Stimulated activated CD8-positive, alpha-beta memory T cell treated with anti-CD3 and anti-CD28 coated beads, Interleukin-4, amount 100 ng/mL, for 48 hours (primary cell): ENCODE measurements around the gene POM121L2.

Experiments used
- DNase-seq: peaks from one replicate; pipeline ENCODE4 v3.0.0-alpha.2; 2020

Gene POM121L2

DNA sequence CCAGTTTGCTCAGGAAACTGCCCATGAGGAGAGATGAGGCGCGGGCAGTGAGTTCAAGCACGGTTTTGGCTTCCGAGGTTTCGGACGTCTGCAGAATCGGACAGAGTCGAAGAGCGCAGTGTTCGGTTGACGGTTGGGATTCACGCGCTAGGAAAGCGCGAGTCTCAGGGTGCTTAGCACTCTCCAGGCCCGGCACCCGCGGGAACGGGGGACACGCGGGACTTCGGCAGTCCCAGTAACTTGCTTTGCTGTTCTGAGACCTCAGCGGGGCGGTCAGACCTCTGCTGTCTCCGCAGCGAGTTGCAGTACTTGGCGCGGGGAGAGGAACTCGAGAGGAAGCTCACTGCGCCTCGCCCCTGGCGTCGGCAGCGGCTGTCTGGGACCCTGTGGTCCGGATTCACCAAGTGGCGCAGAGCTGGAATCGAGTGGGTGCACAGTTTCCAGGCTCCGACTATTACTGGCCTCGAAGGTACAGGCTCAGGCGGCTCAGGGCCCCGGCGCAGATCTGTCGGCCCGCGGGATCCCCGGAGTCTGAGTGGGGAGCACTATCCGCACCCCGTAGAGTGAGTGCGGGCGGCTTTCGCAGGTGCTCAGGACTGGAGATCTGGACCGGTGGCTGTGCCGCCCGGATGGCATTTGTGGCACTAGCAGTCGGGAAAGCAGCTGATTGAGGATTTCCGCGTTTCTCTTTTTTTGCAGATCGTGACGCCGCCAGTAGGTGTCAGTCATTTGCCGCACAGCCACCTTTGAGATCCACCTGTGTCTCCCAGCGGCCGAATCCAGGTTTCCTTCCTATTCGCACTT is at the start of gene POM121L2:
Gene POM121L2, minus strand, starts transcription at position 128 of the 804 bp plus-strand sequence. Its CDS starts 103 bp downstream, at position 25.
- peak; percentile 75 for DNase-seq

DNA sequence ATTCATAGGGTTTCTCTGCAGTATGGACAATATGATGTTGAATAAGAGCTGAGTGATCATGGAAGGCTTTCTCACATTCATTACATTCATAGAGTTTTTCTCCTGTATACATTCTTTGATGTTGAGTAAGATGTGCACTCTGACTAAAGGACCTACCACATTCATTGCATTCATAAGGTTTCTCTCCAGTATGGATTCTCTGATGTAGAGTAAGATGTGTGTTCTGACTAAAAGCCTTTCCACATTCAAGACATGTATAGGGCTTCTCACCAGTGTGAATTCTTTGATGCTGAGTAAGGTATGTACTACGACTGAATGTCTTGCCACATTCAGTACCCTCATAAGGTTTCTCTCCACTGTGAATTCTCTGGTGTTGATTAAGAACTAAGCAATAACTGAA is 47.2 kb upstream of the POM121L2 start:
- no peak for DNase-seq

DNA sequence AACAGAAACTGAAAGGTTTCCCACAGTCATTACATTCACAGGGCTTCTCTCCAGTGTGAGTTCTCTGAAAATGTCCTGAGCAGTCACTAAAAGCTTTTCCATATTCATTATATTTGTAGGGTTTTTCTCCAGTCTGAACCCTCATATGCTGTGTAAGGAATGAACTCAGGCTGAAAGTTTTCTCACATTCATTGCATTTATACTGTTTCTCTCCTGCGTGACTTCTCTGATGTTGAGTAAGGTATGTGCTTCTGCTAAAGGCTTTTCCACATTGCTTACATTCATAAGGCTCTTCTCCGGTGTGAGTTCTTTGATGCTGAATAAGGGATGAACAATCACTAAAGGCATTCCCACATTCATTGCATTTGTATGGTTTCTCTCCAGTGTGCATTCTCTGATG is 46.7 kb upstream of the POM121L2 start:
- no peak for DNase-seq

DNA sequence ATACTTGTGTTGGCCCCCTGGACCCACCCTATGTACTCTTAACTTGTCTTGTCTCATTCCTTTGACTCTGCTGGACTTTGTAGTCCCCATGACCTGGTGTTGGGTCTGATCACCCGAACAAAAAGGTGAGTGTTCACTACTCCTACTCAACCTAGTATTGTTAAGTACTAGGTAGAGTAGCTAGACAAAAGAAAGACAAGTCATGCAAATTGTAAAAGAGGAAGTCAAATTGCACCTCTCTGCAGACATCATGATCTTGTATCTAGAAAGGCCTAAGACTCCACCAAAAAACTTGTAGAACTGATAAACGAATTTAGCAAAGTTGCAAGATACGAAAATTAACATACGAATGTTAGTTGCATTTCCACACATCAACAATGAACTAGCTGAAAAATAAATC is 40.8 kb upstream of the POM121L2 start:
- DNase-seq: no peak

DNA sequence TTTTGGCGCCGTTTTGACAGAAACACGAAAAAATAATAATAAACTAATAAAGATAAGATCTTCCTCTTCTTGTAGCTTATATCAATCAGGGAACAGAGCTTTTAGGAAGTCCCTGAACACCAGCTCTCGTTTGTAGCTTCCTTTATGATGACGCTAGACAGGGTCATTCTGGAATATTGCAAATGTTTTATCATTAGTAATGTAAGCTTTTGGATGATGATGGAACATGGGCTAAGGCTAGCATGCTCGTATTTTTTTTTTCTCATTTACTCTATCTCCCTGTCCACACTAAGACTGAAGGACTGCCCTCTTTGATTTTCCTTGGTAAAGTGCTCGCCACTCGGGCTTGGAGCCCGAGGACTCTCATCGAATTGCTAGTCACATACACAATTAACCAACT is 22.1 kb upstream of the POM121L2 start:
- no peak for DNase-seq

DNA sequence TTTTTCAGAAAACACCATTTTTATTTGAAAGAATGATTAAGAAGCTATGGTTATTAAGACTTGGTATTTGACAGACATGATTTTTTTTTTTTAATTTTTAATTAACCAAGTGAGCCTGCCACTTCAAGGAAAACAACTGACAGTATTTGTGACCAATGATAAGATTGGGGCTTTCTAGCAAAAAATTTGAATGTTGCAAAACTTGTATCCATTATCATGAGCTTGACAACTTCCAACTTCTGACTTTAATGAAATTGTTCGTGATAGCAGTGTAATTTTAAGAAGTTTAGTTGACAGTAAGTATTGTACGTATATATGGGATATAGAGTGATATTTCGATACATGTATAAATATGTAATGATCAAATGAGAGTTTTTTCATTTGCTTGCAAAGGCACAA is 21.6 kb upstream of the POM121L2 start:
- no peak for DNase-seq

DNA sequence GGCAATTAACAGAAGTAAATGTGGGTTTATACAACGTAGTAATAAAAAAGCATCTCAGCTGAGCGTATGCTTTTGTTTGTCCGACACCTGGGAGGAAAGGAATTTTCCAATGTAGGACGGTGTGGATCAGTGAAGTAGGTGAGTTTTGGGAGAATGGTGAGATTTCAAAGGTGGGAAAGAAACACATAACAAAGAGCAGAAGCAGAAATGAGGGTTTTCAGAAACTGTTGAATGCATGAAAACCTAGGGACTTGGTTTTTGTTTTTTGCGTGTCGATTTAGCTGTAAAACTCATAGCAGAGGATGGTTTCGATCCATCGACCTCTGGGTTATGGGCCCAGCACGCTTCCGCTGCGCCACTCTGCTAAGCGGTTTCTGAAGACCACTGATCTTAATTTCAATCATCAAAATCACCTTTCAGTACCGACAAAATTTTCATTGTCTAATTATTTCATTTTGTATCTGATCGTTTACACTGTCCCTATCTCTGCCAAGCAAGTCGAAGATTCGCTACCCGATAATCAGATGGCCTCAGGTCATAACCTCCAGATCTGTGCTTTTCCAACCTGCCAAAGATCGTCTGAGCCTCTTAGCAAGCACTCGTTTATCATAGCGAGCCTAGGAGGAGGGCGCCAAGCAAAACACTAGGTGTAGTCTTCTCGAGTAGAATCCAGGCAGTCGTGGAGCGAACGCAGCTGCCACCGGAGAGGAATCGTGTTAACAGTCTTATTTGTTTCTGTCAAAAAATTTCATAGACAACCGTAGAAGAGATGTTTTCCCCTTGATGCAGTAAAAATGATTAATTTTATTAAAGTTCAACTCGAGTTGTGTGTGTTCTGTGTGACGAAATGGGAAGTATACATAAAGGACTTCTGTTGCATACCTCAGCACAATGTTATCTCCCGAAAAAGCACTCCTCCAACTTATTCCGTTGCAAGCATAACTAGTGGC is 20.9 kb upstream of the POM121L2 start:
- peak; percentile 71 for DNase-seq

DNA sequence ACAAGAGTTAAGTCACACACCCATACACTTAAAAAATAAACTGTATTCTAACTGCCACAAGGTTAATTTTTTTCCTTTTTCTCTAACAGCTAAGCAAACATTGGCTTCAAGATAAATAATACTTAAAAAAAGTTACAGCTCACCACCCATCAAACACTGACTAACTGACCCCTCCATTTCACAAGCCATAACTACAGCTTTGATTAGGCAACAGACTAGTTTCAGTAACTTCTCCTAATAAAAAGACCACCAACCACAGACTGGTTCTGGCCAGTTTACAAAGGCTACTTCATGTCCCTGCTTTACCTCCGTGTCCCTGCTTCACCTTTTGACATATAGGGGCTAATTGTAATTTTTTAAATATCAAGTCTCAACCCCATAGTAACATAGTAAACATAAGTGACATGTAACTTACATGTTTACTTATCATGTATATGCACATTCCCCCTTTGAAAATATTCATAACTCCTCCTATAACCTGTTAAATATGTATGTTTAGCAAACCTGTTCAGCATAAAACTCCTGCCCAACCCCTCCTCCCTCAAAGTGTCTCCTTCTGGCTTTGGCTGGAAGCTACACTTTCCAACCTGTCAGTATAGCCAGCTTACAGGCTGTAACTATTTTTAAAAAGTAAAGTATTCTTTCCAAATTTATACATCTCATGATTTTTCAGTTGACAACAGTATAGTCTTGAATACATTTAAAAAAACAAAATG is 15.1 kb upstream of the POM121L2 start:
- no peak for DNase-seq

DNA sequence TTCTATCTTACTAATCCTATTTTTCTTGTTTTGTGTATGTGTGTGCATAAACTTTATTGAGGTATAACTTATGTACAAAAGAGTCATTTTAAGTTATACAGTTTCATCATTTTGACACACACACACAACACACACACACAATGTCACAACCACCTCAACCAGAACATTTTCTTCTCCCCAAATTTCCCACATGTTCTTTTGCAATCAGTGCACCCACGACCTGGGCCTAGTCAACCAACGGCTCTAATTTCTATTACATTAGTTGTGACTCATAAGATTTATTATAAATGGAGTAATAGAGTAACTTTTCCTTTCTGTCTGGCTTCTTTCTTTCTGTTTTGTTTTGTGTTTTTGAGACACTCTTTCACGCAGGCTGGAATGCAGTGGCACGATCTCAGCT is 9.8 kb upstream of the POM121L2 start:
- no peak for DNase-seq

DNA sequence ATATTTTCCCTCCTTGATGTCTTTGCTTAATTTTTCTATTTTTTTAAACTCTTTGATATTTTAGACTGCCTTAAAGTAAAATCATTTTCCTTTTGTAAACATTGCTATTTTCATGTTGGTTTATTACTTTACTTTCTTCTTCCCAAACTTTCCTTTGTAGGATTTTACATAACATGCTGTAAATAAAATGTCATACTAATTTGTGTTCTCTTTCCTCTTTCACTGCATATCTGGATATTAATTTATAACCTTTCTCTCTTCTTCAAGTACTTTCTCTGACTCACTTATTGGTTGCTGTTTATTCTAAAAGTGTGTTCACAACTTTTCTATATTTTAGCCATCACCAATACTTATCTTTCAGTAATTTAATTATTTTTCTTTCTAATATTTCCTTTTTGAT is 9.3 kb upstream of the POM121L2 start:
- DNase-seq: no peak

DNA sequence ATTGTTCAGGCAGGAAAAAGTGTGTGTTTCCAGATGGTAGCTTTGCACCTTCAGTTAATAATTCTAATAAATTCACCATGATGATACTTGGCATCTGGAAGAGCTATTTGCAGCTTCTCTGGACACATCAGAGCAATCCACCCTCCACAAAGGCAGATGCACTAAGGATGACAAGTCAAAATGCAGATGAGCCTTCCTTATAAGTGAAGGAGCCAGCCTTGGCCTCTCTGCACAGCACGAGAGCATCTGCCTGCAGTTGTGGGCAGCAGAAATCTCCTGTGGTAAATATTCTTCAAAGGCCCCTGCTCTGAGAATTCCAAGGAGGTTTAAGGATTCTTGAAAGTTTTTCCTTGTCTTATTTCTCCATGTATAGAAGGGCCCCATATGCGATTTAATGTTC is 6.9 kb upstream of the POM121L2 start:
- no peak for DNase-seq

DNA sequence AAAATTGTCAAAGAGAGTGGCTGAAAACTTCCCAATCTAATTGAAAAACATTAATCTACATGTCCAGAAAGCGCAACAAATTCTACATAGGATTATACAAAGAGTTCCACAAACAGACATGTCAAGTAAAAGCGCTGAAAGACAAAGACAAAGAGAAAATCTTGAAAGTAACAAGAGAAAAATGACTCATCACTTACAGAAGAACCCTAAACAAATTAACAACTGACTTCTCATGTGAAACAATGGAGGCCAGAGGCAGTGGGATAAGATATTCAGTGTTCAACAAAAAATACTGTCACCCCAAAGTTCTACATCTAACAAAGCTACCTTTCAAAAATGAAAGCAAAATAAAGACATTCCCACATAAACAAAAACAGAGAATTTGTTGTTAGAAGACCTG is 2.0 kb upstream of the POM121L2 start:
- no peak for DNase-seq

DNA sequence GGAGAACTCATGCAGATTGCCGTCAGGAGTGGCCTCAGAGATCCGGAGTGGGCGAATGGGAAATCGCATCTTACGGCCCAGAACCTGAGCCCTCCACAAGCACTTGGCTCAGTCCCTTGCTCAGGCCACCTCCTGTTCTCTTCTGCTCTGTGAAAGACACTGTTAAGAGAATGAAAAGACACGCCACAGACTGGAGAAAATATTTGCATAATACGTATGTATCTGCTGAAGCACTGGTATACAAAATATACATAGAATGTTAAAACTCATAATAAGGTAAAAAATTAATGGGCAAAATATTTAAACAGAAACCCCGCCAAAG is 838 bp upstream of the POM121L2 start:
- no peak for DNase-seq

DNA sequence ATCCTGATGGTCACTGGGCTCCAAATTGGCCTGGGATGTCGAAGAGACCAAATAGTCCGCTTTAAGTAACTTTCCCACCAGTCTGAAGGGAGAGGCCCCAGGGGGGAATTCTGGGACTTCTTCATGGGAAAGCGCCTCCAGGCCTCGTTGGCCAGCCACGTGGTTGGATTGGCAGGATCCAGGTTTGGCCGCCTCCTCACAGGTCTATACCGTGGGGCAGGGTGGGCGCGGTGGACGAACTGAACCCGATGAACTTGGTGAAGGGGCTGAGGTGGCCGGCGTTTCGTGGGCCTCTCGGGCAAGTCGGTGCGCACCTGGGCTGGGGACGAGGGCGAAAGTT is 297 bp downstream of the POM121L2 start:
- DNase-seq: no peak

DNA sequence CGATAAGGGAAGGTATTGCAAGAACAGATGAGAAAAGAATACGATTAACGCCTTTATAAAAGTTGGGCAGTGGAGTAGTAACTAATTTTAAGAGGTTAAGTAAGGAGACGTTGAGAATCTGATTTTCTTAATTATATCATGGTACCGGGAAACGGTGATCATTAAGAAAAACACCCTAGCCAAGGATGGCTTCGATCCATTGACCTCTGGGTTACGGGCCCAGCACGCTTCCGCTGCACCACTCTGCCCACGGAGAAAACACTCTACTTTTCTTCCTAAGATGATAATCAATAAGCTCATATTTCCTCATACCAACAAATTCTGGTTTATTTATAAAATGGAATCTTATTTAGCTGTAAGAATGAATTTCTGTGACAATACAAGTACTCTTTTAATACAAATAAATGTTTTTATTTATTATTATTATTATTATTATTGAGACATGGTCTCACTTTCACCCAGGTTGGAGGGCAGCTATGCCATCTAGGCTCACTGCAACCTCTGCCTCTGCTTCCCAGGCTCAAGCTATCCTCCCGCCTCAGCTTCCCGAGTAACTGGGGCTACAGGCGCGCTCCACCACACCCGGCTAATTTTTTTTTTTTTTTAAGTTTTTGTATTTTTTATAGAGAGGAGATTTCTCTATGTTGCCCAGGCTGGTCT is 8.3 kb downstream of the POM121L2 start:
- no peak for DNase-seq

DNA sequence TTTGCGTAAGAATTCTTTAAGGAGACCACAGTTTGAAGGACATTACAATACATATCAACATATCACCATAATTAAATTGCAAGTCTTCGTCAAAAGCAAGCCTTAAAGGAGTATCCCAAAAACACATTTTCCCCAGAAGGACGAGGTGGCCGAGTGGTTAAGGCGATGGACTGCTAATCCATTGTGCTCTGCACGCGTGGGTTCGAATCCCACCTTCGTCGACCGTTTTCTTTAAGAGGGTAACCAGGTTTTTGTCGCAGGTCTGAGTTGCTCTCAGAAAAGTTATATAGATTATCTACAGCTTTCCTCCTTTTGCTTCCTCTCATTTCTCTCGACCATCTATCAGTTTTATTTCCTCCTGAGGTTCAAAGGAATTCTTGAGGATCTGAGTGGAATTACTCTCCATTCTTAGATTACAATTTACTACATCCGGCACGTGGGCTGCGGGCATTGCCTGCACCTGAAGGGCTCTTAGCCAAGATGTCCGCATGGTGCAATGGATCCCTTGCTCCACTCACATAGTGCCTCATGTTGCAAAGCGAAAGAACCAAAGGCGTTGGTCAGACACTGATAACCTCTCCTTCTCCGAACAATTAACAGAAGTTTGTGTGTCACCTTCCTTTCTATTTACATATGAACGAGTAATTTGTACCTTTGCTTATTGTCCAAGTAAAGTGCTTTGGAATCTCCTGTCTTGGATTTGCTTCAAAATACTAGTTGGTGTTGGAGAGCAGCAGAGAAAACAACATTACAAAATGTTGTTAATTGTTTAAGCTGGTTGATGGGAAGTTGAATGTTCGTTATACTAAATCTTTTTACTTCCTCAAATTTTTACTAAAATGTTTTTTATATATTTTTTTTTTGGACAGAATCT is 14.0 kb downstream of the POM121L2 start:
- DNase-seq: peak; percentile 67

DNA sequence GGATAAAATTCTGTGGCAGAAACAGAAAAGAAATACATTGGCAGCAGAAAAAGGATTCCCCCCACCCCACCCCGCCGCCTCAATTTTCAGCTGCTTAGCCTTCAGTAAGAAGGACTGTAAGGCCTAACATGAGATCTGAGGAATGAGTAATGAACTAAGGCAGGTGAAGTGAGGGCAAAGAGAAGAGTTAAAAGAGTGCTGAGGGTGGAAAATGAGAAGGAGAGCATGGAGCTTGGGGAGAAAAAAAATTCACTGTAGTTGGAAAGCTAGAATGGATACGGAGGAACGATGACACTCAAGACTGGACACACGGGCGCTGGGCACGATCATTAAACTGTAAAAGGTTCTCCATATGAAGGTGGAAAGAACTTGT is 14.6 kb downstream of the POM121L2 start:
- no peak for DNase-seq

DNA sequence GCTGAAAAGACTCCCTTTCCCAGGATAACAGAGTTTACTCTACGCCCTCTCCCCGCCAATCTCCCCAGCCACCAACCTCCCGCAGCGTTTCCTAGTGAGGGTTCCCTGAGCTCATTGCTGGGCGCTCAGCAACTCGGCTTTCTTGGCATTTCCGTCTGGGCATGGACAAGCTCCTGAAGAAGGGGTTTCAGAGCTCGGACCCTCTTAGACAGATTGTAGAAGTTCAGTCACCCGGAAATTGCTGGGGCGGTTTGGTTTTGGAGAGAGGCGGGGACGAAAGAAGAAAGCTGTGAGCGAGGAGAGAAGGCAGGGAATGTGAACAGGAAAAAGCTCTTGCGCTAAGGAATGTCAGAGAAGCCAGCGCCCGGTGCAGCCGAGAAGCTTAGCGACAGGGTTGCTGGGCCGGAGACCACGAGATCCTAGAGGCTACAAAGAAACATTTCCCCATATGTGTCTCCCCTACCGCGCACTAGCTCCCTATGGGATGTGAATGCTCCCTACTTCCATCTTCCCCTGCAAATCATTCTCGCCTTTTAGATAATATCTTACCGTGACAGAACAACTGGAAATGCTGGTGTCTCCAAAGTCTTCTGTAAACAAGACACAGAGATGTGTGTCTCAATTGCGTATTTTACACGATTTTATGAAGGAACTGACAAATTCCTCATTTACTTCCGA is 15.8 kb downstream of the POM121L2 start:
- no peak for DNase-seq

DNA sequence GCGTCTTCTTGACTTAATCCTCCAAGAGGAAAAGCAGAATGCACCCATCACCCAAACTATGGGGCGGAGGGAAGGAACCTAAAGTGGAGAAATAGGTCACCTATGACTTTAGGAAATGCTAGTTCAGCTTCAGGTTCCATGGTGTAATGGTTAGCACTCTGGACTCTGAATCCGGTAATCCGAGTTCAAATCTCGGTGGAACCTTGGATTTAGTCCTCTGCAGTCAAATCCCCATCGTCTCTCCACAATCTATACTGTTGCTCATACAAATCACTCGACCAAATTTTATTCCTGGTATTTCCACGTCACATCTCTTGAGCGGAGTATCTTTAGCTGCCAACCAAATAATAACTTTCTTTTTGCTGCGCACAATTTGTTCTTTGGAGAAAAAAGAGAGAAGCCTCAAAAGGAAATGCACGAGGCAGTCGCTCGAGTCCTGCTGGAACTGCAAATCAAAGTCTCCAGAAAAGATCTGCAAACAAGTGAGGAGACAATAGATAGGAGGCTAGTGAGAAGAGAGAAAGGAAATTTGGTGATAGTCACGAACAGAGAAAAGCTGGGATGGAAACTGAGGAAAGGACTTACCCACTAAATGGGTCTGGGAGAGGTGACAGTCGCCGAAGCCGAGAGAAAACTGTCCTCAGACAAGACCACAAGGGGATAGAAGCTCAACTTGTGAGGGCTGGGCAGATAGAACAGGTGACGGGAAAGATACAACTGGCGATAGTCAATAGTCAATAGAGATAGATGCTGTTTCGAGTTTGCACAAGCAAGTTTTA is 16.6 kb downstream of the POM121L2 start:
- DNase-seq: no peak

DNA sequence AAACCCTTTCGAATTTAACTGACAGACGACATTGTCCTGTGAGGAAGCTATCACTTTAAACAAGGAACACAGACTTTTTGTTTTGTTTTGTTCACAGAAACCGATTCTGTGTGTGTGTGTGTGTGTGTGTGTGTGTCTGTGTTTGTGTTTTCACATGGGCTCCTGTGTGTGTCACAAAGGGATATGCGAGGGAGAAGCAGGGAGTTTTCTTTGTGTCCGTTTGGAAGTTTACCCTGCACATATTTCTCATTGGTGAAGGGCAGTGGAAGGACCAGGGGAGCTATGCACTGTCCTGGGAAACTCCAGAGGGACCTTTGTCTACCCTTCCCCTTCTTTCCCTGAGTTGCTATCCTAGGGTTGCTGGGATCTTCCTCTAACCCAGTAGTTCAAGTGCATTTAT is 17.7 kb downstream of the POM121L2 start:
- DNase-seq: no peak
